ENCODE results near the gene DLG1.

DLG1 gene

GRCh38 chr3:197007953-197008352, 290.5 kb downstream of the DLG1 start:
- no peak for DNase-seq
- H3K9me3 ChIP-seq: no peaks in the 10 kb centered on the region
- H3K27me3 ChIP-seq: no peaks in the 10 kb centered on the region
- H3K36me3 ChIP-seq: no peaks in the 10 kb centered on the region; the same call in 1 of the 2 replicates
- no peak overlapping the region for H3K4me3 ChIP-seq (ENCODE audit: low read depth, low read length)
- peaks cover 15% of the 10 kb centered on the region for H3K4me1 ChIP-seq
- TF ChIP-seq CTCF (IDR thresholded peaks at IDR 0.05; ENCODE audit: low read depth, low read length): no peak

GRCh38 chr3:197007296-197007940, 291.0 kb downstream of the DLG1 start:
- no peaks in the 10 kb centered on the region for H3K27me3 ChIP-seq
- H3K4me1 ChIP-seq: peaks cover 15% of the 10 kb centered on the region
- H3K4me3 ChIP-seq (ENCODE audit: low read depth, low read length): no peak overlapping the region
- no peaks in the 10 kb centered on the region; the same call in 1 of the 2 replicates for H3K36me3 ChIP-seq
- DNase-seq: no peak
- TF ChIP-seq CTCF (IDR thresholded peaks at IDR 0.05; ENCODE audit: low read depth, low read length): no peak
- no peaks in the 10 kb centered on the region for H3K9me3 ChIP-seq

GRCh38 chr3:197006860-197007259, 291.6 kb downstream of the DLG1 start:
- H3K4me1 ChIP-seq: peaks cover 15% of the 10 kb centered on the region
- no peak for TF ChIP-seq CTCF (IDR thresholded peaks at IDR 0.05; ENCODE audit: low read depth, low read length)
- H3K27me3 ChIP-seq: no peaks in the 10 kb centered on the region
- no peaks in the 10 kb centered on the region for H3K9me3 ChIP-seq
- DNase-seq: no peak
- no peak overlapping the region for H3K4me3 ChIP-seq (ENCODE audit: low read depth, low read length)
- no peaks in the 10 kb centered on the region; the same call in 1 of the 2 replicates for H3K36me3 ChIP-seq

- Histone ChIP-seq H3K4me1 (peaks cover 15% of the 10 kb centered on the region), H3K4me3 (ENCODE audit: low read depth, low read length) (no peak overlapping the region), H3K27me3 (no peaks in the 10 kb centered on the region), H3K36me3 (no peaks in the 10 kb centered on the region; the same call in 1 of the 2 replicates), H3K9me3 (no peaks in the 10 kb centered on the region)
- no peak for TF ChIP-seq CTCF (IDR thresholded peaks at IDR 0.05; ENCODE audit: low read depth, low read length)
- DNase-seq: no peak
Observed at GRCh38 chr3:197006446-197006845, 292.0 kb downstream of the DLG1 start.

- H3K4me3 ChIP-seq (ENCODE audit: low read depth, low read length): peak overlapping the region; percentile 60
- TF ChIP-seq CTCF (IDR thresholded peaks at IDR 0.05; ENCODE audit: low read depth, low read length): no peak
- peak; percentile 42 for DNase-seq
- no peaks in the 10 kb centered on the region; the same call in 1 of the 2 replicates for H3K36me3 ChIP-seq
- H3K4me1 ChIP-seq: peaks cover 5% of the 10 kb centered on the region; the same call in 1 of the 2 replicates
- no peaks in the 10 kb centered on the region for H3K9me3 ChIP-seq
- H3K27me3 ChIP-seq: no peaks in the 10 kb centered on the region
Observed at GRCh38 chr3:197003461-197004385, 294.7 kb downstream of the DLG1 start.
